ENCODE measurements around the gene BCAS1.

DNA sequence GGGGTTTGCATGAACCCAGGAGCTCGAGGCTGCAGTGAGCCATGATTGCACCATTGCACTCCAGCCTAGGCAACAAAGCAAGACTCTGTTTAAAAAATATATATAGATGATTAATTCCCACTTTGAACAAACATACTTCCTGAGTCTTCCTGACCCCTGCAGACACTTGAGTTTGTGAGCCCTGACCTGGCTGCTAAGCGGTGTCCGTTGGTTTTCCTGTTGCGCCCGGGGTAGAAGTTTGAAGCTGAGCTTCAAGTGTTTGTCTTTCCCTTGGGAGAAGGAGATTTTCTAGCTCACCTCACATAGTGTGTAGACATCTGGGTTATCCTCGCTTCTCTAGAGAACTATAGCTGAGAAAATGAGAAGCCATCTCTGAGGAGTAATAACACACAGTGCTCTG is 11.7 kb upstream of the BCAS1 start:
- TF ChIP-seq, protein P1, sequence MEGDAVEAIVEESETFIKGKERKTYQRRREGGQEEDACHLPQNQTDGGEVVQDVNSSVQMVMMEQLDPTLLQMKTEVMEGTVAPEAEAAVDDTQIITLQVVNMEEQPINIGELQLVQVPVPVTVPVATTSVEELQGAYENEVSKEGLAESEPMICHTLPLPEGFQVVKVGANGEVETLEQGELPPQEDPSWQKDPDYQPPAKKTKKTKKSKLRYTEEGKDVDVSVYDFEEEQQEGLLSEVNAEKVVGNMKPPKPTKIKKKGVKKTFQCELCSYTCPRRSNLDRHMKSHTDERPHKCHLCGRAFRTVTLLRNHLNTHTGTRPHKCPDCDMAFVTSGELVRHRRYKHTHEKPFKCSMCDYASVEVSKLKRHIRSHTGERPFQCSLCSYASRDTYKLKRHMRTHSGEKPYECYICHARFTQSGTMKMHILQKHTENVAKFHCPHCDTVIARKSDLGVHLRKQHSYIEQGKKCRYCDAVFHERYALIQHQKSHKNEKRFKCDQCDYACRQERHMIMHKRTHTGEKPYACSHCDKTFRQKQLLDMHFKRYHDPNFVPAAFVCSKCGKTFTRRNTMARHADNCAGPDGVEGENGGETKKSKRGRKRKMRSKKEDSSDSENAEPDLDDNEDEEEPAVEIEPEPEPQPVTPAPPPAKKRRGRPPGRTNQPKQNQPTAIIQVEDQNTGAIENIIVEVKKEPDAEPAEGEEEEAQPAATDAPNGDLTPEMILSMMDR (IDR thresholded peaks at IDR 0.05): no peak
- TF ChIP-seq POLR2AphosphoS5 (IDR thresholded peaks at IDR 0.05): no peak

All from prostate gland (tissue), 2 donors.